ENCODE data around the gene ANKHD1.

DNA sequence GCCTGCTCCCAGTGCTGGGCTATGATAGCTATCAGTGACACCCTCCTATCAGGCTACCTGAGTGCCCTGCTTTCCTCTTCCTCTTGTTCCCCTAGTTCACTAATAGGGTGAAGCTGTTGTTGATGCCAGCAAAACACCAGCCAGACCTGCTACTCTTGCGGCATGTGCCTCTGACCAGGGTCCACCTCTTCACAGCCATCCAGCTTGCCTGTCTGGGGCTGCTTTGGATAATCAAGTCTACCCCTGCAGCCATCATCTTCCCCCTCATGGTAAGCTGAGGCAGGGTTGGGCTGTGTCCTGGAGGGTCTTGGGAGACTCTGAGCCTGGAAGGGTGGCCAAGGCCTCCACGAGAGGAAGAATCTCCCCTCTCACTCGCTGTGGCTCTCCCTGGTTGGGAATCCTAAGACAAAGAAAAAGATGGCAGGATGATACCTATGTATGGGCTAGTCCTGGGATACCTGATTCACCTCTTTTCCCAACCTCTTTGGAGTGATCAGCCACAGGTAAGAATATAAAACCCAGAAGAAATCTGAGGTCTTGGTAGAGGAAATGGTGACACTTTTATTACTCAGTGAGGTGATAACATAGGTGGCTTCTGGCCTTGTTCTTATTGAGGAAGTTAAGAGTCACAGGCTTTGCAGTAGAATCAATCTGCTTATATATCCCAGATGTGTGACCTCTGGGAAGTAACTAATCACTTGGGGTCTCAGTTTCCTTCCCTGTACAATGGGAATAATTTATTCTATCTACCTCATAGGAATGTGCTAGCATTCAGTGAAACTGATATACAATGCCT is 30.1 kb upstream of the ANKHD1 start:
- TF ChIP-seq, protein P1, sequence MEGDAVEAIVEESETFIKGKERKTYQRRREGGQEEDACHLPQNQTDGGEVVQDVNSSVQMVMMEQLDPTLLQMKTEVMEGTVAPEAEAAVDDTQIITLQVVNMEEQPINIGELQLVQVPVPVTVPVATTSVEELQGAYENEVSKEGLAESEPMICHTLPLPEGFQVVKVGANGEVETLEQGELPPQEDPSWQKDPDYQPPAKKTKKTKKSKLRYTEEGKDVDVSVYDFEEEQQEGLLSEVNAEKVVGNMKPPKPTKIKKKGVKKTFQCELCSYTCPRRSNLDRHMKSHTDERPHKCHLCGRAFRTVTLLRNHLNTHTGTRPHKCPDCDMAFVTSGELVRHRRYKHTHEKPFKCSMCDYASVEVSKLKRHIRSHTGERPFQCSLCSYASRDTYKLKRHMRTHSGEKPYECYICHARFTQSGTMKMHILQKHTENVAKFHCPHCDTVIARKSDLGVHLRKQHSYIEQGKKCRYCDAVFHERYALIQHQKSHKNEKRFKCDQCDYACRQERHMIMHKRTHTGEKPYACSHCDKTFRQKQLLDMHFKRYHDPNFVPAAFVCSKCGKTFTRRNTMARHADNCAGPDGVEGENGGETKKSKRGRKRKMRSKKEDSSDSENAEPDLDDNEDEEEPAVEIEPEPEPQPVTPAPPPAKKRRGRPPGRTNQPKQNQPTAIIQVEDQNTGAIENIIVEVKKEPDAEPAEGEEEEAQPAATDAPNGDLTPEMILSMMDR (IDR thresholded peaks at IDR 0.05) = no peak
- TF ChIP-seq POLR2A (IDR thresholded peaks at IDR 0.05) = no peak
- no peak for TF ChIP-seq EP300 (IDR thresholded peaks at IDR 0.05)
